Fibroblast of lung (primary cell): ENCODE data around the gene MPZ.

Source experiments
- CTCF ChIP-seq, 2 donors: IDR thresholded peaks in 1 of 2; conservative IDR thresholded peaks in 1 of 2; 1 replicate in 1 of 2; 2 replicates in 1 of 2; pipeline ENCODE4 v1.5.1; 2011 to 2012; ENCODE audit warnings: low read length in 2 of 2, control low read depth in 1 of 2, inconsistent platforms in 1 of 2, low read depth in 1 of 2, mild to moderate bottlenecking in 1 of 2
- EZH2 ChIP-seq: IDR thresholded peaks from 2 replicates; pipeline ENCODE4 v1.5.1; 2012; ENCODE audit warnings: low read length, control low read depth, mild to moderate bottlenecking; ENCODE audit errors: missing control alignments

GRCh38 chr1:161305867-161306519, 3.8 kb downstream of the MPZ start:
- TF ChIP-seq CTCF (conservative IDR thresholded peaks at IDR 0.05 in 1 of 2, IDR thresholded peaks at IDR 0.05 in 1 of 2; ENCODE audit: low read depth in 1 of 2, low read length in 2 of 2) (peak in 1 of 2 donors; percentile 32), EZH2 (no peak)
